Keratinocyte (primary cell): ENCODE measurements around the gene CASP3. TPM values are rescaled to one million over a fixed set of nuclear protein-coding genes. Genes with fewer than 3 reads are reported as not detected.

ENCODE experiments used
- DNase-seq: peaks from one replicate; pipeline ENCODE4 v3.0.0-alpha.2; 2011; ENCODE audit warnings: low read depth, missing footprints, low spot score
- FAIRE-seq: peaks from 2 replicates; lab custom pipeline; 2011; peaks lifted over from hg19 to GRCh38; lab: Jason Lieb, UNC
- H2AFZ ChIP-seq: 2 replicates; pipeline ENCODE4 v1.6.0; 2012; ENCODE audit warnings: low read length, control low read depth, inconsistent platforms; ENCODE audit not compliant: control insufficient read depth
- H3K27ac ChIP-seq: 2 replicates; pipeline ENCODE4 v1.5.1; 2011; ENCODE audit warnings: low read length; ENCODE audit not compliant: control insufficient read depth, insufficient read depth
- H3K27me3 ChIP-seq: 3 replicates; pipeline ENCODE4 v1.6.0; 2011; ENCODE audit warnings: low read length; ENCODE audit not compliant: control insufficient read depth, insufficient read depth; ENCODE audit errors: extremely low read depth
- H3K36me3 ChIP-seq, 2 experiments: 2 replicates in 1 of 2; 3 replicates in 1 of 2; pipeline ENCODE4 v1.5.1; 2011; ENCODE audit warnings: low read length in 2 of 2, mild to moderate bottlenecking in 1 of 2; ENCODE audit not compliant: control insufficient read depth in 2 of 2, insufficient read depth in 2 of 2; ENCODE audit errors: extremely low read depth in 1 of 2
- H3K4me1 ChIP-seq: 3 replicates; pipeline ENCODE4 v1.5.1; 2011; ENCODE audit warnings: low read length; ENCODE audit not compliant: control insufficient read depth, insufficient read depth; ENCODE audit errors: extremely low read depth
- H3K4me2 ChIP-seq: 3 replicates; pipeline ENCODE4 v1.6.0; 2011; ENCODE audit warnings: low read depth, low read length; ENCODE audit not compliant: control insufficient read depth, insufficient read depth; ENCODE audit errors: extremely low read depth
- H3K4me3 ChIP-seq, 3 experiments: fragments of 200-600 bp in 1 of 3; sonication (generic) in 1 of 3; 2 replicates in 2 of 3; 3 replicates in 1 of 3; pipeline ENCODE4 v1.5.1; 2011 to 2016; ENCODE audit warnings: low read length in 3 of 3, mild to moderate bottlenecking in 3 of 3, control low read depth in 2 of 3, inconsistent platforms in 1 of 3, low read depth in 1 of 3, mixed read lengths in 1 of 3, mixed run types in 1 of 3, moderate library complexity in 1 of 3; ENCODE audit not compliant: control insufficient read depth in 2 of 3, insufficient read depth in 2 of 3; ENCODE audit errors: extremely low read depth in 1 of 3
- H3K79me2 ChIP-seq: 2 replicates; pipeline ENCODE4 v1.6.0; 2012; ENCODE audit warnings: low read length; ENCODE audit not compliant: control insufficient read depth, insufficient read depth
- H3K9ac ChIP-seq: 3 replicates; pipeline ENCODE4 v1.6.0; 2011; ENCODE audit warnings: low read length; ENCODE audit not compliant: control insufficient read depth, insufficient read depth; ENCODE audit errors: extremely low read depth
- H3K9me1 ChIP-seq: 3 replicates; pipeline ENCODE4 v1.6.0; 2011; ENCODE audit warnings: low read length; ENCODE audit not compliant: control insufficient read depth, insufficient read depth; ENCODE audit errors: extremely low read depth
- H3K9me3 ChIP-seq: 2 replicates; pipeline ENCODE4 v1.5.1; 2012; ENCODE audit warnings: low read depth, low read length; ENCODE audit not compliant: control insufficient read depth
- H4K20me1 ChIP-seq: 3 replicates; pipeline ENCODE4 v1.6.0; 2011; ENCODE audit warnings: low read length; ENCODE audit not compliant: control insufficient read depth, insufficient read depth; ENCODE audit errors: extremely low read depth
- EZH2 ChIP-seq: IDR thresholded peaks from one replicate; pipeline ENCODE4 v1.6.1; 2012; ENCODE audit warnings: inconsistent platforms, mild to moderate bottlenecking, low read length, moderate library complexity
- dilution Hi-C: fragments of 300-500 bp; cut with MboI; formaldehyde crosslinking; loops from one replicate; pipeline ENCODE4 v1.7.0; 2020; ENCODE audit warnings: low sequenced_read_pairs; ENCODE audit not compliant: extremely low pct_ligation_motif_present
- polyA plus RNA-seq, 5 experiments: library from polyadenylated mRNA; depleted of rRNA in 3 of 5; stranded (reverse) in 3 of 5; stranded (forward) in 1 of 5; unstranded in 1 of 5; fragments of >200 nt; gene quantifications; 1 replicate in 1 of 5; 2 replicates in 3 of 5; 3 replicates in 1 of 5; pipeline versions ENCODE4 v1.2.1 to v1.2.3, GENCODE V29; 2011 to 2012; ENCODE audit warnings: missing spikeins in 2 of 5, low read depth in 1 of 5, low replicate concordance in 1 of 5
- TF ChIP-seq, protein P1 (sequence below), 3 experiments: IDR thresholded peaks in 1 of 3; conservative IDR thresholded peaks in 1 of 3; optimal IDR thresholded peaks in 1 of 3; 2 replicates in 2 of 3; 3 replicates in 1 of 3; pipeline versions ENCODE3 to v1.5.1; 2011; ENCODE audit warnings: low read length in 3 of 3, mild to moderate bottlenecking in 3 of 3, moderate library complexity in 2 of 3, control low read depth in 1 of 3, inconsistent platforms in 1 of 3; ENCODE audit not compliant: insufficient read depth in 2 of 3; ENCODE audit errors: extremely low read depth in 1 of 3

Gene CASP3
- polyA plus RNA-seq, 1 donor (not counting 4 experiments of a cell fraction or from before 2014, with no cell fraction given), result 51.1 TPM

DNA sequence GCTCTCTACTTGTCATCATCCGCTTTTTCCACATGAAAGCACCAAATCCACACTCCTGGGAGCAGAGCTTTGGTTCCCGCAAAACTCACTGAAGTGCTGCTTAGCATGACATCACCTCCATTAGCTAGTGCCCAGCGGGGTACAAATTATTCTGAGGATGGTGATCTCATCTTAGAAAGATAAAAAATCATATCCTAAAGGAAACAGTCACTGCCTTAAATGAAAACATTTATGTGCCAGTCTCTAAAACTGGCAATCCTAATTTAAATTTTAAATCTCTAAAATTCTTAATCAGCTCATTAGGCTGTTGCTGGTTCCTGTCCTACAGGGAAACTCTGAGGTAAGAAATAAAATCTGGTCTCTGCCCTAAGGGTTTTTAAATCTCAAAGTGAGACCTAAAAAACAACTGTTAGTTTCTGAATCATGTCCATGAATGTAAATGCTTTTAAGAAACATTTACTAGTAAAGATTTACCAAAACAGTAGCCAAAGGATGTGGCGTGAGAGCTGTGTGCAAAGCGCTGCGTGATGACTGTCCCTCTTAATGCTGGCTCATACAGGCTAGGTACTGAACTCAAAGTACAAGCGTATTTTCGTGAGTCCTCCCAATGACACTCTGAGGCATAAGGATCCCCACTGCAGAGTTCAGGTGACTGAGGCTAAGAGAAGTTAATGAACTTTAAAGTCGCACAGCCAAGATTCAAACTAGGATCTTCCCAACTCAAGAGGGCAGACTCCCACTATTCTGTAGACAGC, 4.5 kb downstream of the CASP3 start:
- Histone ChIP-seq H3K27ac (no peak overlapping the region), H3K9me3 (no peaks in the 10 kb centered on the region), H3K79me2 (peaks cover 83% of the 10 kb centered on the region), H2AFZ (no peak overlapping the region), H3K4me1 (peaks cover 14% of the 10 kb centered on the region), H3K27me3 (no peaks in the 10 kb centered on the region), H3K36me3 (peaks cover 3 to 13% of the 10 kb centered on the region in 2 experiments), H3K4me2 (peak overlapping the region; percentile 20), H3K4me3 (no peak overlapping the region), H3K9me1 (no peaks in the 10 kb centered on the region), H4K20me1 (no peaks in the 10 kb centered on the region), H3K9ac (no peak overlapping the region)
- no peak for TF ChIP-seq EZH2
- TF ChIP-seq, protein P1, sequence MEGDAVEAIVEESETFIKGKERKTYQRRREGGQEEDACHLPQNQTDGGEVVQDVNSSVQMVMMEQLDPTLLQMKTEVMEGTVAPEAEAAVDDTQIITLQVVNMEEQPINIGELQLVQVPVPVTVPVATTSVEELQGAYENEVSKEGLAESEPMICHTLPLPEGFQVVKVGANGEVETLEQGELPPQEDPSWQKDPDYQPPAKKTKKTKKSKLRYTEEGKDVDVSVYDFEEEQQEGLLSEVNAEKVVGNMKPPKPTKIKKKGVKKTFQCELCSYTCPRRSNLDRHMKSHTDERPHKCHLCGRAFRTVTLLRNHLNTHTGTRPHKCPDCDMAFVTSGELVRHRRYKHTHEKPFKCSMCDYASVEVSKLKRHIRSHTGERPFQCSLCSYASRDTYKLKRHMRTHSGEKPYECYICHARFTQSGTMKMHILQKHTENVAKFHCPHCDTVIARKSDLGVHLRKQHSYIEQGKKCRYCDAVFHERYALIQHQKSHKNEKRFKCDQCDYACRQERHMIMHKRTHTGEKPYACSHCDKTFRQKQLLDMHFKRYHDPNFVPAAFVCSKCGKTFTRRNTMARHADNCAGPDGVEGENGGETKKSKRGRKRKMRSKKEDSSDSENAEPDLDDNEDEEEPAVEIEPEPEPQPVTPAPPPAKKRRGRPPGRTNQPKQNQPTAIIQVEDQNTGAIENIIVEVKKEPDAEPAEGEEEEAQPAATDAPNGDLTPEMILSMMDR (optimal IDR thresholded peaks at IDR 0.05 in 1 of 3, IDR thresholded peaks at IDR 0.05 in 1 of 3, conservative IDR thresholded peaks at IDR 0.05 in 1 of 3; ENCODE audit: extremely low read depth in 1 of 3, insufficient read depth in 2 of 3, low read length in 3 of 3), result no peak
- FAIRE-seq (peak; percentile 13), DNase-seq (no peak)
- dilution Hi-C loops, result no loop called here

DNA sequence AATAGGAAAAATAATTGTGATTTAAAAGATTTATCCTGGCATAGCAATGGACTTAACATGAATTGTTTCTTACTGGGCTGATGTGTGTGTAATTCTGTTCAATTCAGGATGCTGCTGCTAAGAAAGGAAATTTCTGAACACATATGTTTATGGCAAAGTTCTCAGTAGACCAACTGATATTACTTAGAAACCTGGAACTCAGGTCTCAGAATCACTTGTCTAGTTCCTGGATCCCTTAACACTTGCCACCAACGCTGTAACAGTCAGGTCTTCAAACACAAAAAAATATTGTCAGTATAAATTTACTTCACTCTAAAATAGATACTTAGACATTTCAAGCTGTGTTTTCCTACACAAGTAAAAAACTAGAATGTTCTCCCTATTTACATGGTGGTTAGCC, 5.5 kb downstream of the CASP3 start:
- no peak for TF ChIP-seq EZH2
- TF ChIP-seq, protein P1 (optimal IDR thresholded peaks at IDR 0.05 in 1 of 3, IDR thresholded peaks at IDR 0.05 in 1 of 3, conservative IDR thresholded peaks at IDR 0.05 in 1 of 3; ENCODE audit: extremely low read depth in 1 of 3, insufficient read depth in 2 of 3, low read length in 3 of 3), result no peak
- Histone ChIP-seq H3K36me3 (peaks cover 6 to 13% of the 10 kb centered on the region in 2 experiments), H3K27me3 (no peaks in the 10 kb centered on the region), H4K20me1 (no peaks in the 10 kb centered on the region), H3K9me3 (no peaks in the 10 kb centered on the region), H3K9ac (no peak overlapping the region), H3K4me1 (peaks cover 14% of the 10 kb centered on the region), H3K27ac (no peak overlapping the region), H3K4me3 (no peak overlapping the region), H2AFZ (no peak overlapping the region), H3K9me1 (no peaks in the 10 kb centered on the region), H3K79me2 (peaks cover 91% of the 10 kb centered on the region), H3K4me2 (no peak overlapping the region)
- dilution Hi-C loops, result no loop called here
- no peak for DNase-seq
- no peak for FAIRE-seq
